PC-3 (cell line): ENCODE results near the gene MTFMT.

Source experiments
- CTCF ChIP-seq: fragments of 300-600 bp; sonication (generic); conservative IDR thresholded peaks from 2 replicates; pipeline ENCODE4 v1.5.1; 2017; ENCODE audit warnings: antibody characterized with exemption, low read depth, mild to moderate bottlenecking, low read length
- EZH2 ChIP-seq: fragments of 300-600 bp; sonication (generic); IDR thresholded peaks from one replicate; pipeline ENCODE4 v1.6.1; 2017; ENCODE audit warnings: antibody characterized with exemption, mild to moderate bottlenecking, low read length; ENCODE audit not compliant: unreplicated experiment

GRCh38 chr15:65076486-65077290 is 47.2 kb upstream of the MTFMT start, which contains the start of gene KBTBD13:
- TF ChIP-seq CTCF (no peak), EZH2 (no peak)
